Caco-2 (cell line): ENCODE measurements around the gene KRT39. TPM values are rescaled to one million over a fixed set of nuclear protein-coding genes. Genes with fewer than 3 reads are reported as not detected.

Experiments used
- BruUV-seq: library from RNA; stranded (reverse); fragments of 400-500 nt; replicated peaks from 2 replicates; lab custom pipeline; 2021; lab: Mats Ljungman, UMichigan
- CTCF ChIA-PET: fragments of 300-600 bp; sonication (Branson Sonifier 250); formaldehyde crosslinking; loops from one replicate; lab custom pipeline; 2022; ENCODE audit warnings: antibody characterized with exemption; lab: Charles Lee
- POLR2A ChIA-PET: fragments of 300-600 bp; sonication (Branson Sonifier 250); formaldehyde crosslinking; loops from one replicate; lab custom pipeline; 2022; ENCODE audit warnings: antibody characterized with exemption; lab: Charles Lee
- DNase-seq, 2 experiments: peaks; one replicate each; pipeline versions ENCODE4 v3.0.0 to v3.0.0-alpha.2; 2020 to 2022
- H3K27me3 ChIP-seq: replicated peaks from 2 replicates; pipeline ENCODE4 v1.6.0; 2011; ENCODE audit warnings: low read length; ENCODE audit not compliant: control insufficient read depth, insufficient read depth
- H3K36me3 ChIP-seq: 2 replicates; pipeline ENCODE4 v1.5.1; 2011; ENCODE audit warnings: low read length; ENCODE audit not compliant: control insufficient read depth, insufficient read depth
- H3K4me1 ChIP-seq: fragments of 250-450 bp; sonication (Bioruptor Pico); 2 replicates; pipeline ENCODE4 v1.5.1; 2020; ENCODE audit warnings: mild to moderate bottlenecking
- H3K4me3 ChIP-seq: 2 replicates; pipeline ENCODE4 v1.5.1; 2011; ENCODE audit warnings: low read depth, mild to moderate bottlenecking, control low read depth, low read length
- H3K9me3 ChIP-seq: fragments of 250-450 bp; sonication (Bioruptor Pico); 2 replicates; pipeline ENCODE4 v1.5.1; 2020; ENCODE audit warnings: mild to moderate bottlenecking, moderate library complexity
- H3K27ac Mint-ChIP-seq: one replicate; pipeline ENCODE4 v1.8.0; 2022; ENCODE audit warnings: mixed read lengths; ENCODE audit not compliant: unreplicated experiment
- H3K27me3 Mint-ChIP-seq: one replicate; pipeline ENCODE4 v1.8.0; 2022; ENCODE audit warnings: mixed read lengths; ENCODE audit not compliant: insufficient read depth, unreplicated experiment
- H3K36me3 Mint-ChIP-seq: one replicate; pipeline ENCODE4 v1.8.0; 2022; ENCODE audit warnings: mild to moderate bottlenecking, mixed read lengths; ENCODE audit not compliant: insufficient read depth, unreplicated experiment
- H3K4me1 Mint-ChIP-seq: one replicate; pipeline ENCODE4 v1.8.0; 2022; ENCODE audit warnings: low read depth, mixed read lengths; ENCODE audit not compliant: unreplicated experiment
- H3K4me3 Mint-ChIP-seq: one replicate; pipeline ENCODE4 v1.8.0; 2022; ENCODE audit warnings: mild to moderate bottlenecking, moderate library complexity, mixed read lengths; ENCODE audit not compliant: unreplicated experiment
- H3K9me3 Mint-ChIP-seq: one replicate; pipeline ENCODE4 v1.8.0; 2022; ENCODE audit warnings: mixed read lengths; ENCODE audit not compliant: unreplicated experiment
- CTCF ChIP-seq, 2 experiments: fragments of 200-600 bp in 1 of 2; IDR thresholded peaks; 1 replicate in 1 of 2; 2 replicates in 1 of 2; pipeline versions ENCODE4 v1.5.1 to v1.8.0; 2011 to 2022; ENCODE audit warnings: antibody characterized with exemption in 1 of 2, control low read depth in 1 of 2, inconsistent platforms in 1 of 2, low read depth in 1 of 2, low read length in 1 of 2, mild to moderate bottlenecking in 1 of 2, moderate library complexity in 1 of 2; ENCODE audit not compliant: insufficient read depth in 1 of 2, severe bottlenecking in 1 of 2, unreplicated experiment in 1 of 2
- intact Hi-C: fragments of 100-400 bp; cut with micrococcal nuclease; formaldehyde crosslinking; loops from one replicate; pipeline ENCODE4 v1.10.0; 2022; ENCODE audit not compliant: unreplicated experiment
- total RNA-seq: library from RNA; stranded (reverse); gene quantifications from 2 replicates; pipeline ENCODE4 v1.2.3, GENCODE V29; 2022

Gene KRT39
- total RNA-seq, 1 experiment from 2014 or later, result not detected

GRCh38 chr17:40984226-40984625 lies 17.5 kb upstream of the KRT39 start, which contains the start of gene KRT40:
Gene KRT40 (minus strand): TSS chr17:40984326. CDS start chr17:40984273, 53 bp downstream.
- no peaks in the 10 kb centered on the region for H3K9me3 ChIP-seq
- peaks cover 6% of the 10 kb centered on the region for H3K4me1 Mint-ChIP-seq
- no peak for TF ChIP-seq CTCF (IDR thresholded peaks at IDR 0.05; ENCODE audit: insufficient read depth in 1 of 2, low read depth in 1 of 2, low read length in 1 of 2, severe bottlenecking in 1 of 2, unreplicated experiment in 1 of 2)
- H3K4me1 ChIP-seq, result peaks cover 7% of the 10 kb centered on the region
- no TSS peak for BruUV-seq
- H3K4me3 Mint-ChIP-seq, result no peak within 1 kb of the TSS
- POLR2A ChIA-PET, result no interaction called here
- no peaks in the 10 kb centered on the region for H3K9me3 Mint-ChIP-seq
- DNase-seq, result no peak
- H3K36me3 Mint-ChIP-seq, result no peaks in the 10 kb centered on the region
- no peaks in the 10 kb centered on the region for H3K27me3 ChIP-seq
- no peaks in the 10 kb centered on the region for H3K27me3 Mint-ChIP-seq
- CTCF ChIA-PET, result interaction anchor here (0.5 kb wide), 1 partner anchor 667 kb away, joined by 5 read pairs; no protein-coding TSS in a partner anchor
- no peaks in the 10 kb centered on the region for H3K36me3 ChIP-seq
- H3K4me3 ChIP-seq, result no peak within 1 kb of the TSS
- intact Hi-C loops, result no loop called here
- H3K27ac Mint-ChIP-seq, result no peak within 1 kb of the TSS

- H3K27me3 ChIP-seq, result no peaks in the 10 kb centered on the region
- DNase-seq, result no peak
- POLR2A ChIA-PET, result no interaction called here
- H3K4me1 ChIP-seq, result peaks cover 7% of the 10 kb centered on the region
- Mint-ChIP-seq H3K36me3 (no peaks in the 10 kb centered on the region), H3K27ac (no peak overlapping the region), H3K9me3 (no peaks in the 10 kb centered on the region), H3K4me1 (peaks cover 6% of the 10 kb centered on the region), H3K27me3 (no peaks in the 10 kb centered on the region), H3K4me3 (no peak overlapping the region)
- intact Hi-C loops, result no loop called here
- CTCF ChIA-PET, result no interaction called here
- no peaks in the 10 kb centered on the region for H3K9me3 ChIP-seq
- TF ChIP-seq CTCF (IDR thresholded peaks at IDR 0.05; ENCODE audit: insufficient read depth in 1 of 2, low read depth in 1 of 2, low read length in 1 of 2, severe bottlenecking in 1 of 2, unreplicated experiment in 1 of 2), result no peak
- no TSS peak for BruUV-seq
- no peaks in the 10 kb centered on the region for H3K36me3 ChIP-seq
- no peak overlapping the region for H3K4me3 ChIP-seq
These were observed 14.4 kb upstream of the KRT39 start for GRCh38 chr17:40981115-40981514.

GRCh38 chr17:40980596-40980995 lies 13.8 kb upstream of the KRT39 start:
- ChIA-PET CTCF (no interaction called here), POLR2A (no interaction called here)
- intact Hi-C loops, result no loop called here
- TF ChIP-seq CTCF (IDR thresholded peaks at IDR 0.05; ENCODE audit: insufficient read depth in 1 of 2, low read depth in 1 of 2, low read length in 1 of 2, severe bottlenecking in 1 of 2, unreplicated experiment in 1 of 2), result no peak
- Histone ChIP-seq H3K4me1 (peaks cover 7% of the 10 kb centered on the region), H3K4me3 (no peak overlapping the region), H3K36me3 (no peaks in the 10 kb centered on the region), H3K27me3 (no peaks in the 10 kb centered on the region), H3K9me3 (no peaks in the 10 kb centered on the region)
- H3K27me3 Mint-ChIP-seq, result no peaks in the 10 kb centered on the region
- BruUV-seq, result no TSS peak
- no peak overlapping the region for H3K4me3 Mint-ChIP-seq
- no peaks in the 10 kb centered on the region for H3K36me3 Mint-ChIP-seq
- DNase-seq, result no peak
- H3K4me1 Mint-ChIP-seq, result peaks cover 6% of the 10 kb centered on the region
- no peak overlapping the region for H3K27ac Mint-ChIP-seq
- H3K9me3 Mint-ChIP-seq, result peaks cover under 1% of the 10 kb centered on the region
